ENCODE measurements around the gene TIMM9.
"Not testable (repeated sequence)": the region's sequence is repeated elsewhere in the genome, so short reads cannot be mapped to it uniquely, and the experiment has no call there.

TIMM9 gene

GRCh38 chr14:58397156-58397555 is 30.2 kb downstream of the TIMM9 start:
- DNase-seq: no peak

GRCh38 chr14:58395812-58396788 is 31.2 kb downstream of the TIMM9 start, which contains the start of gene TOMM20L:
Gene TOMM20L (plus strand): TSS chr14:58395930. CDS start chr14:58395958, 28 bp downstream.
- peak; percentile 85 for DNase-seq

- no peak for DNase-seq
Measured at GRCh38 chr14:58395562-58395811, 31.8 kb downstream of the TIMM9 start.

- DNase-seq: no peak
Measured at GRCh38 chr14:58390830-58391229, 36.5 kb downstream of the TIMM9 start.

- DNase-seq: no peak
Measured at GRCh38 chr14:58376791-58377190, 50.5 kb downstream of the TIMM9 start.

- no peak for DNase-seq
Measured at GRCh38 chr14:58368956-58369355, 58.4 kb downstream of the TIMM9 start.

GRCh38 chr14:58367296-58367695 is 60.0 kb downstream of the TIMM9 start:
- no peak for DNase-seq

GRCh38 chr14:58364316-58364715 is 63.0 kb downstream of the TIMM9 start:
- no peak for DNase-seq

- DNase-seq: no peak
Measured at GRCh38 chr14:58362798-58363412, 64.4 kb downstream of the TIMM9 start.

- DNase-seq: not testable (repeated sequence)
Measured at GRCh38 chr14:58362272-58362671, 65.1 kb downstream of the TIMM9 start.

Measured in activated CD4-positive, CD25-positive, alpha-beta regulatory T cell treated with anti-CD3 and anti-CD28 coated beads, Interleukin-2, amount 50 U/mL, for 72 hours (primary cell).